Lower leg skin (tissue), 3 donors: ENCODE data around the gene COMMD8.

Experiments
- CTCF ChIP-seq, 3 donors: fragments of 450-650 bp; IDR thresholded peaks; one replicate each; pipeline ENCODE4 v1.5.1; 2016; ENCODE audit warnings: antibody characterized with exemption in 3 of 3, mild to moderate bottlenecking in 3 of 3, moderate library complexity in 2 of 3
- POLR2A ChIP-seq, 2 donors: fragments of 450-650 bp; IDR thresholded peaks; one replicate each; pipeline ENCODE4 v1.6.1; 2016 to 2017; ENCODE audit warnings: antibody characterized with exemption in 2 of 2, mild to moderate bottlenecking in 1 of 2, moderate library complexity in 1 of 2

- no peak for TF ChIP-seq CTCF (IDR thresholded peaks at IDR 0.05)
- no peak for TF ChIP-seq POLR2A (IDR thresholded peaks at IDR 0.05)
These were observed 47.1 kb upstream of the COMMD8 start for GRCh38 chr4:47510506-47511143.
